NCI-H1105 treated with DMSO at 0.1 percent for 48 hours (cell line): Measurements from ENCODE around the gene MED12L.

Source experiments
- DNase-seq: peaks from one replicate; lab custom pipeline; 2025; lab: John Stamatoyannopoulos, UW

The MED12L gene

DNA sequence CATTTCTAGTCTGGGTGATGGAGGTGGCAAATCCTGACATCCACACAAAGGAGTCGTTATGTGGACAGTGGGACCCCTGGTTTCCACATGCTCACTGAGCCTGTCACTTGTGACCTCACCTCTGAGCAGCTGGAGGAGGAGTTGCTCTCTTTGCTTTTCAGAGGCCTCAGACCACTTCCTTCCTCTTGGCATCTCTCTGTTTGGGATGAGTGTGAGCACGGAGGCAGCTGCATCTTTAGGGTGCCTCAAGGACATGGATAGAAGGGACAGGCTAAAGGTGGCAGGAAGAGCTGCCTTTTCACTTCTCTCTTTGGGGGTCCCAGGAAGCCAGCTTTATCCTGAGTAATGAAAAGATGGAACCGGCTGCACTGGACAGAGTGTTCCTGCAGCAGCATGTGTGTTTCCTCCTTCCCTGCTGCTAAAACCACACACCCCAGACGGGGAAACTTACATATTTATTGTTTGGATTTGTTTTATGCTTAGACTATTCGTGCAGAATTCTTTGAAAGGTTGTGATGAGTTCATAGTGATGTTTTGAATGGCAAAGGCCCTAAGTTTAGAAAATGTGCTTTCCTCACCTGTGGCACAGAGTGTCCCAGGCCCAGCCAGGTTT is 85.8 kb downstream of the MED12L start:
- no peak for DNase-seq

- DNase-seq = no peak
These were observed 88.9 kb downstream of the MED12L start for GRCh38 chr3:151174351-151174750.

DNA sequence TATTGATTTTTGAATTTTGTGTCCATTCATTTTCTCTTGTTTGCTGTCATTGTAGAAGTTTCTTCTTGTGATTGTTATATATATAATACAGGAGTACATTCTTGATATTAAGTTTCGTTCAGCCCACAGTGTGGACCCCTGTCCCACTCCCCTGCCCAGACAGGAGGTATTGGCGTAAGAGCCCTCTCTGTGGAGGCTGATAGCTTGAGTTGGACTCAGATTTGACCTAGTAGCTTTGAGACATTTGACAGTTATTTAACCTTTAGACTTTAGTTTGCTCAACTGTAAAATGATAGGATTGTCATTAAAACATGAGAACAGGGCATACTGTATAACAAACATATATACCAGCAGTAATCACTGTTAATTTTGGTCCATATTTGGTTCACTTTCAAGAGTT is 90.5 kb downstream of the MED12L start:
- no peak for DNase-seq

- DNase-seq = no peak
These were observed 92.9 kb downstream of the MED12L start for GRCh38 chr3:151178208-151178845.

DNA sequence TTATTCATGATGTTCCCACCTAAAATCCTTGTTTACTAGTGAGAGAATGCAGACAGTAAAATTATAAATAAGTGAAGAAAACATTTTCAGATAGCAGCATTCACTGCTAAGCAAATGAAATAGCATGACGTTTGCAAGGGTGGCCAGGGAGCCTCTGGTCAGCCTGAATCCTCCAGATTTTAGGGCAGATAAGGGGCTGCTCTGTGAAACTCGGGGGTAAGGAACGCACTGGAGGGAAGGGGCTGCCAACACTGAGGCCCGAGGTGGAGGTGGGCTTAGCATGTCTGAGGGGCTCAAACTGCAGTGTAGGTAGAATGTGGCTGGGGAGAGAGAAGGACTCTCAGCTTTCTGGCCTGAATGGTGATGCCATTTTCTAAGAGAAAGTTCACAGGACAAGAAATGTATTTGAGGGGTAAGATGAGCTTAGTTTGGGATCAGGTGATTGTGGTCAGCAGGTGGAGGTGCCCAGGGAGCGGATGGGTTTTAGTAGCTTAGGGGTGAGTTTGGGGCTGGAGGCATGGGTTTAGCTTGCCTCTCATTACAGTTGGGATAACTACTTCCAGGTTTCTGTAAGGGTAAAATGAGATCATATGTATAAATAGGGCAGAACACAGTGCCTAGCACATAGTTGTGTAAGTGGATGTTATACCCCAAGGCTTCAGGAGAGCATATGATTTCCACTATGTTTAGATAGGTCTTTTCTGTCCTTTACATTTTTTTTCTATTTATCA is 97.0 kb downstream of the MED12L start:
- no peak for DNase-seq

DNA sequence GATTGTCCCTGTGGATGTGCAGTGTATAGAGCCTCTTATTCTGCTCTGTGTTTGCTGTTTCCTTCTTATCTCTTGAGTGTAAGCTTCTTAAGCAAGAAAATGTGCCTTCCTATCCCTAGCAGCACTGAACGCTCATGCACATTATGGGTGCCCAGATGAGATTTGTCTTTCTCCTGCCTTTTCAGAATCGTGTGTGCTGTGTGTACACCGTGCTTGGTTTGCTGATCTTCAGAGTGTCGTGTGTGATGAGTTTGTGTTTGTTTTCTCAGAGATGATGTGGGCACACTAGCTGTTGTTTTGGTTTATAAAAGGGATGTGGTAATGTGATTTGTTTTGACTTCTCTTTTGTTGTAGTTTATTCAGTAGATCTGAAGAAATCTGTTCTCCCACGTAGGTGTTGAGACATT is 97.8 kb downstream of the MED12L start:
- DNase-seq = no peak

DNA sequence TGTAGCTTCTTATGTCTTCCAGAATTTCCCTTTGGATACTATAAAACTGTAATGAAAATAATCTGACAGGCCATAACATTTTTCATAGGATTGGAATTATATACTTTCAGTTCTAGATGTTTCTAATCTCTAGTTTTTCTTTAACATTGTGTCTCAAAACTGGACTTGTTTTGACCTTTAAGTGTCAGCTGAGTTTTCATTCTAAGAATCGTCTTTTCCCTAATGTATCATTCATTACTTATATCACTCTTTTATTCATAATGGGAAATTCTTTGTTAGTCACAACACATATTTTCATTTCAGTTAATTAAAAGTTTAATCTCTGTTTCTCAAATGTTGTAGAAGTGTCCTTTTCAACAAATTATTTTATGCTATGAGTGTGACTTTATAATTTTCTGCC is 105.6 kb downstream of the MED12L start:
- DNase-seq = no peak

- no peak for DNase-seq
These were observed 107.1 kb downstream of the MED12L start for GRCh38 chr3:151192545-151192944.

DNA sequence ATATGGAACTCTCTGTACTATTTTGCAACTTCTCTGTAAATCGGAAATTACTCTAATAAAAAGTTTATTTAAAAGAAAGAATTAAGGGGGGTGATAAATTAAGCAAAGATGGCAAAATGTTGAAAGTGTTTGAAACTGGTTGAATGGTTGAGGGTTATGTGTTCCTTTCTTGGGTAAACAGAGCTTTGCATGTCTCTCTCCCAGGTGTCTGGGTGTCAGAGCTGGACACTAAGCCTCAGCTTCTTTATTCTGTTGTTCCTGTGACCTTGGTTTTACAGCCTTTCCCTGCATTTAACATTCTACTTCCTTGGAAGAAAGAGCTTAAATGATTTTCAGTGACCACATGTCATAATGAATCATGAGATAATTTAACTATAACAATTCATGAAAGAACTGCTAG is 110.4 kb downstream of the MED12L start:
- no peak for DNase-seq

DNA sequence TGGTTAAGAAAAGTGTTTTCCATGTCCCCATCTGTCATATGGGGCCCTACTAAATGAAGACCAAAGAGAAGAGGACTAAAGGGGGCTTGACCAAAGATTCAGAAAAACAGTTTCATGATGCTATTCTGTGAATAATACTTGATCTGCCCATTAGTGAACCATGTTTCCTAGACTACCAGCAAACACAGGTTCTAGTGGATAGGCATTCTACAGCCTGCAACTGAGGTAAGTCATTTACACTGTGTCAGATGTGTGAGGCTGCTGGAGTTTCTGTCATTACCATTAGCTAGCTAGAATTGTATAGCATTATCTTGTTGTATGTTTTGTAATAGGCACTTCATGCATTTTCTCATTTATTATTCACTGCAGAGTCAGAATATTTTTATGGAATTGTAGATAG is 111.0 kb downstream of the MED12L start:
- DNase-seq = no peak

- DNase-seq = no peak
These were observed 111.8 kb downstream of the MED12L start for GRCh38 chr3:151197228-151197627.

- DNase-seq = no peak
These were observed 112.7 kb downstream of the MED12L start for GRCh38 chr3:151197981-151198767.

GRCh38 chr3:151198849-151199248 is 113.4 kb downstream of the MED12L start:
- no peak for DNase-seq

- DNase-seq = no peak
These were observed 114.3 kb downstream of the MED12L start for GRCh38 chr3:151199554-151200438.

DNA sequence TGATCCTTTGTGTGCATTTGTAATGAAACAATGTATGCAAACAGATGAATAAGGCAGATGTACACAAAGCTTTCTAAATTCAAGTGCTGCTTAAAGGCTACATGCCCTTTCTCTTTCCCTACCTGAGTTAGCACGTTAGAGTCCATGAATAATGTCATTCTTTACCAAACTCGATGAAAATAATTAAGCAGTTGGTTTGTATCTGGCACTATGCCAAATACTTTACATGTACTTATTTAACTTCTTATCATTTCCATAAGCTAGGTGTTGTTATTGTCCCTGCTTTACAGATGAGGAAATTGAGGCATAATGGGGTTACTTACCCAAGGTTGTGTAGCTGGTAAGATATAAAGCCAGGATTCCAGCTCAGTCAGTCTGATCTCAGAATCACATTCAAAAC is 115.1 kb downstream of the MED12L start:
- no peak for DNase-seq

GRCh38 chr3:151201051-151201730 is 115.7 kb downstream of the MED12L start:
- no peak for DNase-seq

- DNase-seq = no peak
These were observed 117.6 kb downstream of the MED12L start, which contains the start of gene GPR171 for GRCh38 chr3:151203051-151203420. GPR171 (minus strand) TSS chr3:151203216; CDS start chr3:151199386, 3,830 bp downstream.

DNA sequence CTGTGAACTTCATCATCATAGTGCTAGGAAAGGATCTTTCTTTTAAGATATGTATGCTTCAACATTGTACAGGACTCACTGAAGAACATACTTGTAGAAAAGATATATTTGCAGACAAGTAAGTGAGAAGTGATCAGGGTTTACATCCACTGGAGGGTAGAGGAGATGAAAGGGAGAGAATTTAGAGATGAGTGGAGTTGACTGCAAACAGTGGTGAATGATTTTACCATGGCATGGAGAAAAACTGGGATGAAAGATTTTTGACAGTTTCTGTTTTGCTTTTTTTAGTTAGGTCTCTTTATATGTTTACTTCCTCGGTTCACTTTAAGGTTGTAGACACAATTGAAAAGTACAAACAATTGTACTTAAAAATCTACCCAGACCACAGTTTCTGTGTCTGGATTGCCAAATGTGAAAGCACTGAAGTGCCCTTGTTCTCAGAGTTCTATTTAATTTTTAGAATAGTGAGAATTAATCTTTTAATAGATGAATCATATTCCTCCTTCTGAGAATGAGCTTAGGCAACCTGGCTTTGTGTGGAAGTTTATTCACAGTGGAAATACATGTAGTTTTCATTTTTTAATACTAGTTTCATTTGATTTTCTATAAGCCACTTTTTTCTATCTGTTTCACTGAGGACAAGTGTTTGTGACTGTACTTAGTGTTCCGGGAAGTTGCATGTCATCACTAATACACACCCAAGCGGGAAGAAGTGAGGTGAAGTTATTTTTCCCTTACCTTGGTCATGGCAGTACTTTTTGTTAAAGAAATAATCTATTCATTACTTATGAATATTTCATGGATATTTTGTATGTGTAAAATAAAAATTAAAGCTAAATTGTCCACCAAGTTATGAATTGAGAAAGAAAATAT is 119.3 kb downstream of the MED12L start:
- no peak for DNase-seq

GRCh38 chr3:151205482-151205881 is 120.0 kb downstream of the MED12L start:
- no peak for DNase-seq

DNA sequence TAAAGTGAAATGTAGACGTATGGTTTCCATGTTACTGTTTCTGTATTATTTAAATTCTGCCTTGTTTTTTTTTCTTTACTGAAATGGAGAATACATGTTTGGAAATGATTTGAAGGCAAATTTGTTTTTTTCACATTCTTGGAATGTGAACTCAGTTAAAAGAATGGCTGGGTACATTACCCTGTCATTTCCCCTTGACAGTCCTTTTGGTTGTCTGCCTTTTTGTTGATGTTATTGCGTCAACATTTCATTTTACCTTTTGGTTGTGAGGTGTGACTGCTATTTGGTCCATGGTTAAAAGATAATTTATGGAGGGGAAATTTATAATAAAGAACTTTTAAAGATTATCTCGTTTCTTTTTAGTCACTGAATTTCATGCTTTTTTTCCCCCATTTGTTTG is 120.7 kb downstream of the MED12L start:
- DNase-seq = no peak
